SH-SY5Y (cell line): Measurements from ENCODE around the gene NUDT3.

ENCODE experiments used
- GATA2 ChIP-seq: IDR thresholded peaks from 2 replicates; pipeline ENCODE4 v1.6.1; 2011; ENCODE audit warnings: mild to moderate bottlenecking, low read depth, low read length
- GATA3 ChIP-seq: IDR thresholded peaks from 2 replicates; pipeline ENCODE4 v1.6.1; 2011; ENCODE audit warnings: low read depth, mild to moderate bottlenecking, low read length, moderate library complexity

DNA sequence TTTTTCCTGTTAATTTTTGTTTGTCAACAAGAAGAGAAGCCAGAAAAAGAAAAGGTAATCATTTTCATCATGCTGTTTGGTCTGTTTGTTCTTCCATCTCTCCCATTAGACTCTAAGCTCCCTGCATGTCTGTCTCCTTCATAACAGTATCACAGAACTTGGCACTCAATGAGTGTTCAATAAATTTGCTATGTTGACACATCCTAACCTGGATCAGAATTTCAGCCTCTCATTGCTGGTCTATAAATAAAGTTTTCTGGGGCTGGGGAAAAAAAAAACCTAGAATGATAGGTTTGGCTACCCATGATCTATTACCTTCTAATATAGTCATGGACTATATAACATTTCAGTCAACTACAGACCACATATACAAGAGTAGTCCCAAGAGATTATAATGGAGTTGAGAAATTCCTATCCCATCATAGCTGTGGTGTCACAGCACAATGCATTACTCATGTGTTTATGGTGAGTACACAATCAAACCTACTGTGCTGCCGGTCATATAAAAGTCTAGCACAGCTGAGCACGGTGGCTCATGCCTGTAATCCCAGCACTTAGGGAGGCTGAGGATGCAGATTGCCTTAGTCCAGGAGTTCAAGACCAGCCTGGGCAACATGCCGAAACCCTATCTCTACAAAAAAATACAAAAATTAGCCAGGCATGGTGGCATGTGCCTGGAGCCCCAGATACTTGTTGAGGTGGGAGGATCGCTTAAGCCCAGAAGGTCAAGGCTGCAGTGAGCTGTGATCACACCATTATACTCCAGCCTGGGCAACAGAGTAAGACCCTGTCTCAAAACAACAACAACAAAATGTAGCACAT lies 5.9 kb downstream of the NUDT3 start:
- TF ChIP-seq GATA3, result no peak
- no peak for TF ChIP-seq GATA2
